HFFc6 (cell line): ENCODE measurements around the gene AMIGO2. TPM values are rescaled to one million over a fixed set of nuclear protein-coding genes. Genes with fewer than 3 reads are reported as not detected.

Source experiments
- DNase-seq: peaks from one replicate; pipeline ENCODE4 v3.0.0-alpha.2; 2018
- H3K27ac Mint-ChIP-seq: 2 replicates; pipeline ENCODE4 v1.8.0; 2020; ENCODE audit warnings: mild to moderate bottlenecking, mixed read lengths
- H3K27me3 Mint-ChIP-seq: 2 replicates; pipeline ENCODE4 v1.8.0; 2021; ENCODE audit warnings: mild to moderate bottlenecking, moderate library complexity, mixed read lengths; ENCODE audit not compliant: insufficient read depth
- H3K36me3 Mint-ChIP-seq: 2 replicates; pipeline ENCODE4 v1.8.0; 2021; ENCODE audit warnings: low read depth, mixed read lengths
- H3K4me1 Mint-ChIP-seq: 2 replicates; pipeline ENCODE4 v1.8.0; 2020; ENCODE audit warnings: low read depth, mixed read lengths
- H3K4me3 Mint-ChIP-seq: 2 replicates; pipeline ENCODE4 v1.8.0; 2020; ENCODE audit warnings: mild to moderate bottlenecking, moderate library complexity, mixed read lengths
- H3K9me3 Mint-ChIP-seq: 2 replicates; pipeline ENCODE4 v1.8.0; 2020; ENCODE audit warnings: mild to moderate bottlenecking, mixed read lengths
- CTCF ChIP-seq: fragments of 200-600 bp; sonication (generic); IDR thresholded peaks from 2 replicates; pipeline ENCODE4 v1.5.0; 2021; ENCODE audit warnings: antibody characterized with exemption, mild to moderate bottlenecking
- total RNA-seq, 6 experiments: library from RNA; stranded (reverse); fragmentation: NEBNext Ultra II Directional; extraction: Animal tissue kit (Norgen Biotek cat#: 25700); gene quantifications; 2 replicates in 1 of 6; 3 replicates in 5 of 6; pipeline ENCODE4 v1.2.3, GENCODE V29; 2021

The AMIGO2 gene
- total RNA-seq, 6 experiments from 2014 or later, result 46.6 to 82.4 (median 60.7) TPM

GRCh38 chr12:47035484-47035883 lies 44.3 kb downstream of the AMIGO2 start:
- Mint-ChIP-seq H3K4me1 (peaks cover 52% of the 10 kb centered on the region), H3K9me3 (no peaks in the 10 kb centered on the region), H3K27me3 (no peaks in the 10 kb centered on the region), H3K27ac (no peak overlapping the region), H3K36me3 (no peaks in the 10 kb centered on the region), H3K4me3 (no peak overlapping the region)
- no peak for TF ChIP-seq CTCF
- DNase-seq, result no peak

- H3K36me3 Mint-ChIP-seq, result no peaks in the 10 kb centered on the region
- no peaks in the 10 kb centered on the region for H3K9me3 Mint-ChIP-seq
- no peak overlapping the region for H3K4me3 Mint-ChIP-seq
- H3K27me3 Mint-ChIP-seq, result no peaks in the 10 kb centered on the region
- no peak for DNase-seq
- TF ChIP-seq CTCF, result no peak
- H3K4me1 Mint-ChIP-seq, result peaks cover 57% of the 10 kb centered on the region
- H3K27ac Mint-ChIP-seq, result no peak overlapping the region
These were observed 45.1 kb downstream of the AMIGO2 start for GRCh38 chr12:47034661-47035060.

GRCh38 chr12:47033789-47034555 lies 45.8 kb downstream of the AMIGO2 start:
- H3K4me3 Mint-ChIP-seq, result peak overlapping the region; percentile 15; the same call in 1 of the 2 replicates
- peak overlapping the region; percentile 66; the same call in 1 of the 2 replicates for H3K27ac Mint-ChIP-seq
- H3K4me1 Mint-ChIP-seq, result peaks cover 62% of the 10 kb centered on the region
- TF ChIP-seq CTCF, result no peak
- H3K27me3 Mint-ChIP-seq, result no peaks in the 10 kb centered on the region
- no peaks in the 10 kb centered on the region for H3K9me3 Mint-ChIP-seq
- DNase-seq, result peak; percentile 66
- H3K36me3 Mint-ChIP-seq, result no peaks in the 10 kb centered on the region

GRCh38 chr12:47033081-47033480 lies 46.7 kb downstream of the AMIGO2 start:
- H3K27ac Mint-ChIP-seq, result peak overlapping the region; percentile 16; the same call in 1 of the 2 replicates

GRCh38 chr12:47032644-47033043 lies 47.1 kb downstream of the AMIGO2 start:
- Mint-ChIP-seq H3K36me3 (no peaks in the 10 kb centered on the region), H3K27ac (no peak overlapping the region), H3K27me3 (no peaks in the 10 kb centered on the region), H3K4me1 (peaks cover 52% of the 10 kb centered on the region), H3K4me3 (no peak overlapping the region; the same call in 1 of the 2 replicates), H3K9me3 (no peaks in the 10 kb centered on the region)
- TF ChIP-seq CTCF, result peak; percentile 81
- DNase-seq, result peak; percentile 55

More at GRCh38 chr12:47033081-47033480, 46.7 kb downstream of the AMIGO2 start:
- Mint-ChIP-seq H3K36me3 (no peaks in the 10 kb centered on the region), H3K4me1 (peaks cover 55% of the 10 kb centered on the region), H3K27me3 (no peaks in the 10 kb centered on the region), H3K9me3 (no peaks in the 10 kb centered on the region), H3K4me3 (no peak overlapping the region; the same call in 1 of the 2 replicates)
- TF ChIP-seq CTCF, result no peak
- DNase-seq, result no peak
